Omental fat pad (tissue), 4 donors: Measurements from ENCODE around the gene CREM. TPM values are rescaled to one million over a fixed set of nuclear protein-coding genes. Genes with fewer than 3 reads are reported as not detected.

Experiments
- ATAC-seq: fragments of 150-250 bp; one replicate; pipeline ENCODE4 v1.9.1; 2016; ENCODE audit warnings: mild to moderate bottlenecking, moderate library complexity; ENCODE audit not compliant: low FRiP score
- DNase-seq: peaks from one replicate; pipeline ENCODE4 v3.0.0-alpha.2; 2019; ENCODE audit warnings: low spot score
- CTCF ChIP-seq, 3 donors: fragments of 450-650 bp; IDR thresholded peaks; one replicate each; pipeline ENCODE4 v1.5.1; 2016 to 2017; ENCODE audit warnings: antibody characterized with exemption in 3 of 3, mild to moderate bottlenecking in 3 of 3, moderate library complexity in 2 of 3
- total RNA-seq, 4 donors: library from RNA; depleted of rRNA; stranded (reverse); fragments of >200 nt; gene quantifications; one replicate each; pipeline ENCODE4 v1.1.0, GENCODE V29; 2016

The CREM gene
- total RNA-seq, 4 donors from 2014 or later = 43.3 to 159 (median 74.2) TPM

- TF ChIP-seq CTCF (IDR thresholded peaks at IDR 0.05) = no peak
- no peak for DNase-seq
- ATAC-seq = no peak
Measured at GRCh38 chr10:35217455-35217854, 90.8 kb downstream of the CREM start.

GRCh38 chr10:35218339-35218955 is 91.8 kb downstream of the CREM start:
- peak; percentile 65 for ATAC-seq
- DNase-seq = peak; percentile 88
- peak in 2 of 3 donors; percentile 42 for TF ChIP-seq CTCF (IDR thresholded peaks at IDR 0.05)

- DNase-seq (no peak), ATAC-seq (no peak)
Measured at GRCh38 chr10:35219292-35219691, 92.6 kb downstream of the CREM start.

GRCh38 chr10:35219891-35220890 is 93.5 kb downstream of the CREM start:
- no peak for TF ChIP-seq CTCF (IDR thresholded peaks at IDR 0.05)
- DNase-seq (no peak), ATAC-seq (no peak)

More at GRCh38 chr10:35219292-35219691, 92.6 kb downstream of the CREM start:
- no peak for TF ChIP-seq CTCF (IDR thresholded peaks at IDR 0.05)

- DNase-seq = no peak
- no peak for ATAC-seq
- no peak for TF ChIP-seq CTCF (IDR thresholded peaks at IDR 0.05)
Measured at GRCh38 chr10:35223016-35223415, 96.4 kb downstream of the CREM start.

DNA sequence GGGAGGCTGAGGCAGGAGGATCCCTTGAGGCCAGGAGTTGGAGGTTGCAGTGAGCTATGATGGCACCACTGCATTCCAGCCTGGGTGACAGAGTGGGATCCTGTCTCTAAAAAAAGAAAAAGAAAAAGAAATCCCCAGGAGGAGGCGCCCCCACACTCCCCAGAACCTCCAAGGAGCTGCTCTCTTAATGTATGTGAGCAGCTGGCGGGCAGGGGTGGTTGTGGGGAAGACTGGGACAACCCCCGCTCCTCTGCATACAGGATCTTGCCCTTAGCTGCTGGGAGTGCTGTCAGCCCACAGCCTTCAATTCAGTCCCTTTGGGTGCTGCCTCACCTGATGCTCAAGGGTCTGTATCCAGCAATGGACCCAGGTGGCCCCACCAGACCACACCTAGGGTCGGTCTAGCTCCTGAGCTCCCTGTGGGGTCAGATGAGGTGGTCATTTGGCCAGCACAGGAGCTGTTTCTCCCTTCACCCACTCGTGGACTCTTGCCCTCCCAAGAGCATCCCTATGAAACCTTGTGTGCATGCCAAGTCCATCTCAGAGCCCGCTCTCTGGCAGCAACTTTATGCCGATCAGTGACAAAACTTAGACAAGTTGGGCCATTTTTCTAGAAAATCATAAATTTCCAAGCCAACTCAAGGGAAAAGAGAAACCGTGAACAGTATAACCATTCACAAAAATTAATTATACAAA is 97.5 kb downstream of the CREM start:
- ATAC-seq (no peak), DNase-seq (no peak)
- TF ChIP-seq CTCF (IDR thresholded peaks at IDR 0.05) = no peak
